Measurements from ENCODE around the gene SLC15A1. TPM values are rescaled to one million over a fixed set of nuclear protein-coding genes. Genes with fewer than 3 reads are reported as not detected.

SLC15A1 gene
- total RNA-seq, 1 donor from 2014 or later, result 0.45 TPM

DNA sequence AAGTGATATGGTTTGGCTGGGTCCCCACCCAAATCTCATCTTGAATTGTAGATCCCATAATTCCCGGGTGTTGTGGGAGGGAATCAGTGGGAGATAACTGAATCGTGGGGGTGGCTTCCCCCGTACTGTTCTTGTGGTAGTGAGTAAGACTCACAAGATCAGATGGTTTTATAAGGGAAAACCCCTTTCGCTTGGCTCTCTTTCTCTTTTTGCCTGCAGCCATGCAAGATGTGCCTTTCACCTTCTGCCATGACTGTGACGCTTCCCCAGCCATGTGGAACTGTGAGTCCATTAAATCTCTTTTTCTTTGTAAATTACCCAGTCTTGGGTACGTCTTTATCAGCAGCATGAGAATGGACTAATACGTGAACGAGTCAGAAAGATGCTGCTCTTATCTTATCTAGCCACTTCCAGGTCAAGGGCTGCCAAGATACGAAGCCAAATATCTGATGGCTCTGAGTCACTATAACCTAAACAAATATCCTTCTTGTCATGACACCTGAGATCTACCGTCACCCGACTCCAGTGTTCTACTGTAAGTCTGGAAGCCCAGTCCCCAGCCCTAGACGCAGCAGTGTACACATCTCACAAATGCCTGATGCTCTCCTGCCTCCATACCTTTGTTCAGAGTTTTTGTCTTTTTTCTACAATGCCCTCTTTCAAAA is 45.9 kb downstream of the SLC15A1 start:
- no peak for DNase-seq (ENCODE audit: low spot score)

DNA sequence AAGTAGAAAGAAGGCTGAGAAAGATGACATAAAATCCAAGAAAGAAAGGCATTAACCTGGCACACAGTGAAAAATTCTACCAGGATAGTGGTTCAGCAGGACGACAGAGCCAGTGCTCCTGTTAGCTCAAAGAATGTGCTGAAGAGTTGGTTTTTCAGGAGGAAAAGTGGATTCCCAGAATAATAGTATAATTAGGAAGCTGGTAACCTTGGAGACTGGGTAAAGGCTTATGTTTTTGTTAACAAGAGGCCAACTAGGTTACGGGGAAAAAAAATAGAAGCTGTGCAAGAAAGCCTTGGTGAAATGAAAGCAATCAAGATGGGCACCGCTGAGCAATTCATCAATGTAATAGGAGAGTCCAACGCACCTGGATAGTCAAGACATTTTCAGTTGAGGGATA is 54.7 kb downstream of the SLC15A1 start:
- DNase-seq (ENCODE audit: low spot score), result no peak

DNA sequence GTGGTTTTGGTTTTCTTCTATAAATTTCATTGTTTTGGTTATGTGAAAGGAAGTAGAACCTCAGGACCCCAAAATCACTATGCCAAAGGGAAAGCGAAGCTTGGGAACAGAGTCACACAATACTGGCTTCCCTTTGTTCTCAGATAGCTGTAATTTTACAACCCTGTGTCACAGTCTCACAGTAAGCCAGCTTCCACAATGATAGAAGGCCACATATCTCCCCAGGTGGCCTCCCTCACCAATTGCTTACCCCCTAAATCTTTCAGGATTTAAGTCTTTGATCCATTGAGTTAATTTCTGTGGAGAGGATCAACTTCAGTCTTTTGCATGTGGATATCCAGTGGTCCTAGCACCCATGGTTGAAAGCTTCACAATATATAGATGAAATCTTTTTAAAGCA is 58.7 kb downstream of the SLC15A1 start:
- no peak for DNase-seq (ENCODE audit: low spot score)

DNA sequence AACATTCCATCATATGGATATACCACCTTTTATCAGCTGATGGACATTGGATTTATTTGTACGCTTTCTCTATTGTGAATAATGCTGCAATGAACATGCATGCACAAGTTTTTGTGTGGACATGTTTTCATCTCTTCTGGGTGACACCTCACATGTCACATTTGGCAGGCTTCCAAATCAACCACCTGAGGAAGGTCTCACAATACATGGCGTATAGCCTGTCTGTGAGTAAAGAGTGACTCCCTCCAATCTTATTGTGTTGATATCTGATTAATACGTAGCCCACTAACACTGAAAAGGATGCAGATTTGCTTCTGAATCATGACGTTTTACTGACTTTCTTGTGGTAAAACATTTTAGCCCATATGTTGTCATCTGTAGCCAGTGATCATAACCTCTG is 61.1 kb downstream of the SLC15A1 start:
- DNase-seq (ENCODE audit: low spot score), result no peak

GRCh38 chr13:98690348-98691022 is 62.0 kb downstream of the SLC15A1 start:
- DNase-seq (ENCODE audit: low spot score), result no peak

GRCh38 chr13:98689347-98689968 is 63.0 kb downstream of the SLC15A1 start:
- DNase-seq (ENCODE audit: low spot score), result no peak

- DNase-seq (ENCODE audit: low spot score), result no peak
Observed at GRCh38 chr13:98688373-98688772, 64.1 kb downstream of the SLC15A1 start.

GRCh38 chr13:98687319-98687718 is 65.2 kb downstream of the SLC15A1 start:
- DNase-seq (ENCODE audit: low spot score), result no peak

DNA sequence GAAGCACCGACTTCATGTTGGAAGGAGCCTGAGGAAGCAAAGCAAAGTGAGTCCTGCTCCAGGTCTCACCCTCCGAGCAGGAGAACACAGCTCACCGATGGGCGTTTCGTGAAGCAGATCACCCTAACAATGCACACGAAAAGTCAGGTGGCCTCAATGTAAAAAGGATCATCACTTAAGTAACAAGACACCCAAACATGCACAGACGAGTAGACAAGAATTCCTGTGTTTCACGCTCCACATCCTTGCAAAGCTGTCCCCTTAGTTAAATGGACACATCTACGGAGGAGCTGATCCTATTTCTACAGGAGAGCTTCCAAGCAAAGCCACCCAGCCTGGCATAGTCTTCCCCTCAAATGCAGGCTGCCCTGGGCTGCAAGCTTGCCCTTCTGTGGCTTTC is 66.2 kb downstream of the SLC15A1 start:
- DNase-seq (ENCODE audit: low spot score), result no peak

DNA sequence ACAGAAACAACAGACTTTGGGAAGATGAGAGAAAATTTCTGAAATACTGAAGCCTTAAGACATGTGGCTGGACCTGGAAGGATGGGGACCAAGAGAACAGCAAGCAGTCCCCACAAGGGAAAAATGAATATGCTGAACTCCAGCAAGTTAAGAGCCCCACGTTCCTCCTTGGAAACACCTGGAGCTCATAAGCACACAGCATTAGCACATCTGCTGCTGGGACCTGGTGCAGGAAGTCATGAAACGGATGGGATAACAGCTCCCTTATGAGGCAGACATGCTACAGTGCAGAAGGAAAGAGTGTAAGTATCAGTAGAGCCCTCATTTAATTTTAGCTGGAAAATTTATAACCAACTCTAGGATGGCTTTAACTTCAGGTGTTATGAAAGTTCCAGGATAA is 67.3 kb downstream of the SLC15A1 start:
- no peak for DNase-seq (ENCODE audit: low spot score)

- DNase-seq (ENCODE audit: low spot score), result no peak
Observed at GRCh38 chr13:98681049-98681448, 71.4 kb downstream of the SLC15A1 start.

DNA sequence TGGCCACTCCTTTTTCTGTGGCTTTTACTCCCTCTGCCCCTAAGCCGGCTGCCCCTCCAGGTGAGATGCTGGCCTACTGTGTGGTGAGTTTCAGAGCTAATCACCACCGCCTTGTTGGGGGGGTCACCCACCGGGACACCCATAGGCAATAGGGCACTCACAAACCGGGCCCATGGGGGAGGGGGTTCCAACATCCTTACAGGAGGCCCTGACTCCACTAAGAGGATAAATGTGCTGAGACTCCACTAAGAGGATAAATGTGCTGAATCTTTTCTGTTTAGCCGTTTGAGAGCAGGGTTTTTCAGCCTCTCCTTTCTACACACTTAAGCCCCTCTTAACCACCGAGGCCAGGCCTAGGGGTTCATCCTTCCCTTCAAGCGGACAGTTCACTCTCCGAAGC is 73.7 kb downstream of the SLC15A1 start:
- no peak for DNase-seq (ENCODE audit: low spot score)

DNA sequence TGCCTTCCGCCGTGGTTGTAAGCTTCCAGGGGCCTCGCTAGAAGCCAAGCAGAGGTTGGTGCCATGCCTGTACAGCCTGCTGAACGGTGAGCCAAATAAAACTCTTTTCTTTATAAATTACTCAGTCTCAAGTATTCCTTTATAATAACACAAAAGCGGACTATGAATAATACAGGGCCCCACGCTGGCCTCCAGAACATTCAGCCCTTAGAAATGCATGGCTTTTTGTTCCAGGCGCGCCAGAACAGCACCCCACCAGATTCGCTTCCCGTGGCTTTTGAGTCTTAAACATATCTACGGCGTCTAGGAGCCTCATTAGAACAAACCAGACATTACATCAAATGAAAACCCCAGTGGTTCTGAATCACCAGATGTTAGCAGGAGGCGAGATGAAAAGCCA is 75.1 kb downstream of the SLC15A1 start:
- DNase-seq (ENCODE audit: low spot score), result no peak

- DNase-seq (ENCODE audit: low spot score), result no peak
Observed at GRCh38 chr13:98676239-98676638, 76.2 kb downstream of the SLC15A1 start.

DNA sequence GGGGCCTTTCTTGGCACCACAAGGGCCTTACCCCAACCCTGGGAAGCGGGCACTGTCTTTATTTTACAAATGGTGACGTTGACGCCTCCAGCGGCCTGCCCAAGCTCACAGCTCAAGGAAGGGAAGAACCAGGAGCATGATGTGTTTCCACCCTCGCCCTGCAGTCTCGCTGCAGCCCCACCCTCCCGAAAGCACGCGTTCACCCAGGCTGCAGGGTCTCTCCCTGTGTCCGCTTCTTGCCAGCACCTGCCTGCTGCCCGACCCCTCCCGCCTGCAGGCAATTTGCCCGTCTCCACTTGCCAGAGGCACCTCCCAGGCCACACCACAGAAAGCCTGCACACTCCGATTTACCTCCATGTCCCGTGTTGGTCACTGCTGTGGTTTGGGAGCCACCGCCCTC is 76.6 kb downstream of the SLC15A1 start:
- no peak for DNase-seq (ENCODE audit: low spot score)

DNA sequence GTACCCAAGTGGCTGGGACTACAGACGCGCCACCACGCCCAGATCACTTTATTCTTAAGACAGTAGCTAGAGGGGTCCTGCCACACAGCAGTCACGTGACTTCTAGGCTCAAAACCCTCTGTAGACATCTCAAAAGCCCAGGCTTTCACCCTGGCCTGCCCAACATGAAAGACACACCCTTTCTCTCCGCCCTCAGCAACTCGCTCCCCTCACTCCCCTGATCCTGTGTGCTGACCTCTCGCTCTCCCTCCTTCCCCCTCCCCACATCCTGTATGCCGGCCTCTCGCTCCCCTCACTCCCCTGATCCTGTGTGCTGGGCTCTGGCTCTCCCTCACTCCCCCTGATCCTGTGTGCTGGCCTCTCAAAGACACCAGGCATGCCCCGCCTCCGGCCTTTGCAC is 77.4 kb downstream of the SLC15A1 start:
- no peak for DNase-seq (ENCODE audit: low spot score)

DNA sequence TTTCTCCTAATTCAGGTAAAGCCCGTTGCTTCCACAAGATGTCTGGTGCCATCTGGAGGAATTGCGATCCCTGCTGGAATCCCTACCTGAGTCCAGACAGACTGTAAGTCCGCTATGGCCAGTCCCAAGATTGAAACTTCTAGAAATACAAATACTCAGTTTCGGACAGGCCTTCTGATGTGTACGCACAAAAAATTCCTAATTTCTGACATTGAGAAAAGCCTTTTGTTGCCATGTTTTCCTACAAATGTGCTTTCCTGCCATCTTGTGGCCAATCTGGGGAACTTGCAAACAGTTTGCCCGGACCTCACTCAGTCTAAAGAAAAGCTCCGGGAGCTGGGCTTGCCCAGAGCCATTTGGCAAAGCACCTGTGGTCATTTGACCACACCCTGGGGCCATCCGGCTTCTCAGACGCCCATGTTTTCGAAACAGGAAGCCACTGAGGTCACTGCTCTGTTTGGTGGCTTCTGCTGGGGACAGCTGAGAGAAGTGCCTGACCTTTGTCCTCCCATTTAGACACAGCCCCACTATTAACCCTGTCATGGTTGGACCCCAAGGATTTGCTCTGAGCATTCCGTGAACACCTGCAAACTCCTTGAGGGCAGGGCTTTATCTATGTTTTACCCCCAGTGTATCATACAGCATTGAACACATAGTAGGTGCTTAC is 79.4 kb downstream of the SLC15A1 start:
- no peak for DNase-seq (ENCODE audit: low spot score)

- DNase-seq (ENCODE audit: low spot score), result no peak
Observed at GRCh38 chr13:98668155-98668554, 84.3 kb downstream of the SLC15A1 start.

DNA sequence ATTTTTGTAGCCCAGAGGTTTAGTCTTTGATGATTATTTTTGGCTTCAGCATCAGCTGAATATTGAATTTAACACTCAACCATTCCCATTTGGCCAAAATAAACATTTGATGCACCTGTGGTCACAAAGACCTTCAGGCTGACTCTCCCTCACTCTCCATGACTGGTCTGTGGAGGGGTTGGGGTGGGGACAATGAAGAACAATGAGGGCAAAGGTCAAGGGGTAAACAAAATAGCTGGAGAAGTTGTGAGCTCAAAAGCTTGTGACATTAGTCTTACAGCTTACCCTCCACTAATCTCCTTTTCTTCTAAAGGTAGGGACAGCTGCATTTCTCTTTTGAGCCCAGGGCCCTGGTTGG is 86.9 kb downstream of the SLC15A1 start:
- no peak for DNase-seq (ENCODE audit: low spot score)

DNA sequence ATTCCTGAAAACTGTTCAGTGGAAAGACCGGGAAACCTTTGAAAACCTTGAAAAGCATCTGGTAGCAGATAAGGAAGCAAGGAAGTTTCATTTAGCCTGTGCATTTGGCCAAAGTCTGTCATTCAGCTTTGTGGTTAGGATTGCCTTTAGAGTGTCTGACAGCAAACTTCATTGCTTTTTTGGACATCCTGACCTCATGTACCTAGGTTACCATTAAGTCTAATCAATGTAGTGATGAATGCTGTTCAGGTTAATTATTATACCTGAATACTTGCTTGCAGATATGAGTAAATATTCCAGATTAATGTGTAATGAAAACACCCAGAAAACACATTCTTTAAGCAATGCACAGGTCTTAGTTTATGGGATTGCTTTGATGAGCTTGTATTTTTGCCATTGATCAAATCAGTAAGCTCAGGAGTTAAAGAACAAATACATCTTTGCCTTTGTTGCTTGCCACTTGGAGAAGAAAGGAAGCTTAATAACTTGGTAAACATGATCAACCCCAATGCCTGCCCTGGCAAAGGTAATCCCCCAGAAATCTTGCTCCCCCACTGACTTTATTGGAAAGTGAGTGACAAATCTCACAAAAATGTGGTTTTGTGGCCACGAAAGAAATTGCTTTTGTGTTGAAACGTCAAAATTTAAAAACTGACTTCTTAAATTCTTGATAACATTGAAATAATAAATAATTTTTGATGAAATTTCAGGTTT is 87.4 kb downstream of the SLC15A1 start:
- DNase-seq (ENCODE audit: low spot score), result no peak

DNA sequence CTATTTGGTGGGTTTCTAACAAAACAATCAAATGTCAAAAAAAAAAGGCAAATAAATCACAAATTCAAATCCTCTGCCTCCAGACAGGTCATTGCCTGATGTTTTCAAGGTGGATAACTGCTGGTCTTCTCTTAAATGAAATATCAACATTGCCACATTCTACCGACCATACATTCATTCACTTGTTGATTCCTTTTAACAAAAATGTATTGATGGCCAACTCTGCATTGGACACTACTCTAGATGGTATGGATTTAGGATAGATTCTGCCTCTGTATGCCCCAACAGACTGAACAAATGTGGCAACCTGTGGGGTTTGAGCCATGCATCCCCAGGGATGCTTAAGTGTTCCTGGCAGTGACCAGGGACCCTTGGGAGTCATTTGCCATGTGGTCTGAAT is 88.0 kb downstream of the SLC15A1 start:
- DNase-seq (ENCODE audit: low spot score), result no peak

DNA sequence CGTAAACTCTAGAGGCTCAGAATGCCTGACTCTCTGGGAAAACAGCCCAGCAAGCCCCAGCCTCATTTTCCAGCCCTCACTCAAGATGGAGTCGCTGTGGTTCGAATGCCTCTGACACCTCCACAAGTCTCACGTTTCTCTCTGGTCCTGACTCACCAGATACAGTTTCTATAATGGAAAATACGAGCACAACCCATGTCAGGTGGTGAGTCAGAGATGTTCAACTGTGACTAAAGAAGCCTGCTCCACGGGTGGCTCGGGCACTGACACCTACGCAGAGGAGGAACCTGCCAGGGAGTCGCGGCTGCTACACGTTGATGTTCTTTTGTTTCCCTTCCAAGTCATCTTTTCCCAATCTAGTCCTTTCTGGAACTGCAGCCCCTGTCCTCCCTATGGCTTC is 88.4 kb downstream of the SLC15A1 start:
- DNase-seq (ENCODE audit: low spot score), result no peak

Data from mesenteric fat pad (tissue), 1 donor.